Measurements from ENCODE around the gene DENND1C.
"Not testable (repeated sequence)": the region's sequence is repeated elsewhere in the genome, so short reads cannot be mapped to it uniquely, and the experiment has no call there.

DENND1C gene

DNA sequence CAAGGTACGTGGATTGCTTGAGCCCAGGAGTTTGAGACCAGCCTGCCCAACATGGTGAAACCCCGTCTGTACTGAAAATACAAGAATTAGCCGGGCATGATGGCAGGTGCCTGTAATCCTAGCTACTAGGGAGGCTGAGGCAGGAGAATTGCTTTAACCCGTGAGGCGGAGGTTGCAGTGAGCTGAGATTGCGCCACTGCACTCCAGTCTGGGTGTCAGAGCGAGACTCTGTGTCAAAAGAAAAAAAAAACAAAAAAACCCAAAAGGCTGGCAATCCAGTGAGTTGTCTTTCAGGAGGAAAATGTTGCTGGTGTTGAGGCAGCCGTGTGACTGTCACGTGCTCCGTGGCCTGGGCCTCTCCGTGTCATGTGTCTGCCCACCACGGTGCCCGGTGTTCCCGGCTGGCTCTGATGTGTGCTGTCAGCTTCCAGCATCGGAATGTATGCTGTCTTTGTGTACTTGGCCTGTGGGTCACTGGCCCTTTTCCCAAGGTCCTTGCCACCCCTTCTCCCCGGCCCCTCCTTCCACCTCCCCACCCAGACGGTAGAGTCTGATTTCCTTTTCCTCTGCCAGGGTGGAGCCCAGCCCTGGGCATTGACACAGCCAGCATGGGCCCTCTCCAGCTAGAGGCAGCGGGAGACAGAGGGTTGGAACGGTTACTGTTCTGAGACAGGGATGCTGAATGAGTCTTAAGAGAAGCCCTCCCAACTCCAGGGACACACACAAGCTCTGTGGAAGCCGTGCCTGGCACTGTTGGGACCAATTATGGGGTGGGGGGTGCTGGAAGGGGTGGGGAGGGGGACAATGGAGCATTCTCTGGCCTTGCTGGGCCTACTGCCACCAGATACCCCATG is 27.8 kb upstream of the DENND1C start:
- DNase-seq (ENCODE audit: low spot score): peak; percentile 92

DNA sequence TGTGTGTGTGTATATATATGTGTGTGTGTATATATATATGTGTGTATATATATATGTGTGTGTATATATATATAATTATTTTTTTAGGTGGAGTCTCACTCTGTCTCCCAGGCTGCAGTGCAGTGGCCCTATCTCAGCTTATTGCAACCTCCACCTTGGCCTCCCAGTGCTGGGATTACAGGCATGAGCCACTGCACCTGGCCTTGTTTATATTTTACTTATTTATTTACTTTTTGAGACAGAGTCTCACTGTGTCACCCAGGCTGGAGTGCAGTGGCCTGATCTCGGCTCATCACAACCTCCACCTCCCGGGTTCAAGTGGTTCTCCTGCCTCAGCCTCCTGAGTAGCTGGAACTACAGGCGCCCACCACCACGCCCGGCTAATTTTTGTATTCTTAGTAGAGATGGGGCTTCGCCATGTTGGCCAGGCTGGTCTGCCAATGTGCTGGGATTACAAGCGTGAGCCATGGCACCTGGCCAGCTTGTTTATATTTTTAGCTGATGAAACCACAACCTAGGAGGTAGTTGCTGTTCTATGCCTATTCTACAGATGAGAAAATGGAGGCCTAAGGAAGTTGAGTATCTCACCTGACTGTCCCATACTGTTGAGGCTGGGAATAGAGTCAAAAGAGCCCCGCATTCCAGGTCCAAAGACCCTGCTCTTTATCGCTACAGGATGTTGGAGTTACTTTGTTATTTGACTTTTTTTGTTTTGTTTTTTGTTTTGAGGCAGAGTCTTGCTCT is 26.6 kb upstream of the DENND1C start:
- not testable (repeated sequence) for DNase-seq (ENCODE audit: low spot score)

DNA sequence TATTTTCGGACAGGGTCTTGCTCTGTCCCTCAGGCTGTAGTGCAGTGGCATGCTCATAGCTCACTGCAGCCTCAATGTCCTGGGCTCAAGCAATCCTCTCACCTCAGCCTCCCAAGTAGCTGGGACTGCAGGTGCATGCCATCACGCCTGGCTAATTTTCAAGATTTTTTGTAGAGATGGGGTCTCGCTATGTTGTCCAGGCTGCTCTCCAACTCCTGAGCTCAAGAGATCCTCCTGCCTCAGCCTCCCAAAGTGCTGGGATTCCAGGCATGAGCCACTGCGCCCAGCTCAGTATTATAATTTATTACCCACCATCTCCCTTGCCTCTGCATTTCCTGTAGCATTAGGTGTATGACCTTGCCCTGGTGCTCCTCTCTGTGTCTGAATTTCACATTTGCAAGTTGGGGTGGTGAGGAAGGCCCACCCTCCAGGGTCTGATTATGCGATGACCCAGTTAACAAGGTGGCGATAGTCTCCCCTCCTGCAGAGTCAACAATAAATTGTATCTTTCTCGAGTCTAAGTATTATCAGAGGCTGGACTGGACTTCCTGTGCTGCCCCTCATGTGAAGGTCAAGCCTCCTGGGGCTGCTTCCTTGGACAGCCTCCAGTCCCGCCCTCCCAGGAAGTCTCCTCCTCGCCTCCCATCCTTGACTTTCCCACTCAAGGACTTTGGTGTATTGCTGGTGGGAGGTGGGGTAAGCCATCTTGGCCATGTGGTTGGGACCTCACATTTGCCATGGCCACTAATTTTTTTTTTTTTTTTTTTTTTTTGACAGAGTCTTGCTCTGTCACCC is 22.0 kb upstream of the DENND1C start:
- DNase-seq (ENCODE audit: low spot score): peak; percentile 58

DNA sequence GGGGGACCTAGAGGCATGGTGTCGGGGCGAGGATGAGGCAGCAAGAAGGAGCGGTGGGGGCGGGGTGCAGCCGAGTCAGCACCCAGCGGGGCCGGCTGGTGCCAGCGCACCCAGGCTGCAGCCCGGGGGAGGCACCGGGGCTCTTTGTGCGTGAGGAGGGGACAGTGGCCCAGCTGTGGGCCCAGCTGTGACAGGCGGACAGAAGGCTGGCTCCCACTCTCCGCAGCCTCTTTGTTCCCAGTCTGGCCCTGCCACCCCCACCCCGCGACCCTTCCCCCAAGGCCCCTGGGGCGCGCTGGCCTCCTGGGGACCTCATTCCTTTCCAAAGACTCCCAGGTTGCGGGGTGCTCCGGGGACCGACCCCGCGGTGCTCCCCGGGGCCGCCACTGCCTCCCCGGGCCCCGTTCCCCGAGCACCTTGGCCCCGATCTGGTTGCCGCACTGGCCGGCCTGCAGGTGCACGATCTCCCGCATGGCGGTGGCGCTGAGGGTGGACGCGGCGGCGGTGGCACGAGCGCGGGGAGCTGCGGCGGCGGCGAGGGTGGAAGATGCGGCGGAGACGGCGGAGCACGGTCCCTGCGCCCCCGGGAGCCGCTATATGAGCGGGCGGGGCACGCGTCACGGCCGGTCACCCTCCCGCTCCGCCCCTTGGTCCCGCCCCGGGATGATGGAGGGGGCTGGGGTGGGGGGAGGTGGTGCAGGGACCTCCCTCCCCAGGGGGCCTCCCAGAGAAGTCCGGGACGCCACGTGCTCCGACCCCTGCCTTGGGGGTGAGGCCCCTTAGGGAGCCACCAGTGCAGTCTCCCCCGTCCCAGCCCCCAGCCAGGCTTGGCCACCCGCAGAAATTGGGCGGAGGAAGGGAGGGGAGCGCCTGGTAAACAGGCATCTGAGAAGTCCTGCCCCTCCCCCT is 20.4 kb upstream of the DENND1C start, which contains the start of gene TUBB4A:
TSS of gene TUBB4A (minus strand) at position 570 of the 909 bp plus-strand sequence. CDS start at position 473, 97 bp downstream.
- no peak for DNase-seq (ENCODE audit: low spot score)

DNA sequence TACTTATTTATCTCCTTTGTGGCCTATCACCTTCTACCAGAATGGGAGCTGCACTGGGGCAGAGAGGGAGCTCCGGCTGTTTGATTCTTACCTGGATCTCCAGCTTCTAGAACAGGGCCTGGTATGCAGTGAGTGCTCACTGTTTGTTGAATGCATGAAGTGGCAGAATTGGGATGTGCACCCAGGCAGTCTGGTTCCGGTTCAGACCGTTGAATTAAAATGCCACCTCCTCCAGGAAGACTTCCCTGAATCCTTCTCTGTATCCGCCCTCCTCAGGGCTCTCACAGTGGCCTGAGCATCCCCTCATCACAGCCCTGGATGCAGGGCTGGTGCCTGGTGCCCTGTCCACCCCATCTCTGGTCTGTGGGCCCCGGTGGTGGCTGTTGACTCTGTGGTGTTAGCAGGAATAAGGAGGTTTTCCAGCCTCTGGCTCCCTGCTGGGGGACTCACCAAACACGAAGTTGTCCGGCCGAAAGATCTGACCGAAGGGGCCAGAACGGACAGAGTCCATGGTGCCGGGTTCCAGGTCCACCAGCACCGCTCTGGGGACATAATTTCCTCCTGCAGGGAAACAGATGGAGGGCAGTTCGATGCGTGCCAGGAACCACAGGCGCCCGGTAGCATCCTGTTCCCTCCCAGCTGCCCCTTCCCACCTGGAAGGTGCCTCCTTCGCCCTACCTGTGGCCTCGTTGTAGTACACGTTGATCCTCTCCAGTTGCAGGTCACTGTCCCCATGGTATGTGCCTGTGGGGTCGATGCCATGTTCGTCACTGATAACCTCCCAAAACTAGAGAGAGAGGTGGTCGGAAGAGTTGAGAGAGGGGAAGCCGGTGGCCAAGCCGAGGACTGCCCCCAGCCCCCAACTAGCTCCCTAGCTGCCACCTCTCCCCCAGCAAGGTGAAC is 19.5 kb upstream of the DENND1C start:
- DNase-seq (ENCODE audit: low spot score): no peak

DNA sequence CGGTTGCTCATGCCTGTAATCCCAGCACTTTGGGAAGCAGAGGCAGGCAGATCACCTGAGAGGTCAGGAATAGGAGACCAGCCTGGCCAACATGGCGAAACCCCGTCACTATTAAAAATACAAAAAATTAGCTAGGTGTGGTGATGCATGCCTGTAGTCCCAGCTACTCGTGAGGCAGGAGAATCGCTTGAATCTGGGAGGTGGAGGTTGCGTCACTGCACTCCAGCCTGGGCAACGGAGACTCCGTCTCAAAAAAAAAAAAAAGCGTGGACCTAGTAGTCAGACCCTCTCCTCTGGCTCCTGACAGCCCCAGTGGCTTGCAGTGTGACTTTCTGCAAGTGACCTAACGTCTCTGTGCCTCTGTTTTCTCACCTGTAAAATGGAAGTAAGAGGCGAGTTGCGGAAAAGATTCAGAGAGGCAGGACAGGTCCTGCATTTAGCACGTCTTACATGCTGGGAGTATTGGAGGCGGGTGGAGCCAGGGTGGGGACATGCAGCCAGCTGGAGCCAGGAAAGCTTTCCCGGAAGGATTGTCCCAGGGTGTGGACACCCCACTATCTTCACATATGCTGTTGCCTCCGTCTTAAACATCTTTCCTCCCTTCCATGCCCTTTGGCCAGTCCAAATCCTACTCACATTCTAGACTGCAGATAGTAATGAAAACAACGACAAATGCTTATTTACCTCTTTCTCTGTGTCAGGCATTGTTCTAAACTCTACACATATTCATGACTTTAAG is 17.6 kb upstream of the DENND1C start:
- no peak for DNase-seq (ENCODE audit: low spot score)

DNA sequence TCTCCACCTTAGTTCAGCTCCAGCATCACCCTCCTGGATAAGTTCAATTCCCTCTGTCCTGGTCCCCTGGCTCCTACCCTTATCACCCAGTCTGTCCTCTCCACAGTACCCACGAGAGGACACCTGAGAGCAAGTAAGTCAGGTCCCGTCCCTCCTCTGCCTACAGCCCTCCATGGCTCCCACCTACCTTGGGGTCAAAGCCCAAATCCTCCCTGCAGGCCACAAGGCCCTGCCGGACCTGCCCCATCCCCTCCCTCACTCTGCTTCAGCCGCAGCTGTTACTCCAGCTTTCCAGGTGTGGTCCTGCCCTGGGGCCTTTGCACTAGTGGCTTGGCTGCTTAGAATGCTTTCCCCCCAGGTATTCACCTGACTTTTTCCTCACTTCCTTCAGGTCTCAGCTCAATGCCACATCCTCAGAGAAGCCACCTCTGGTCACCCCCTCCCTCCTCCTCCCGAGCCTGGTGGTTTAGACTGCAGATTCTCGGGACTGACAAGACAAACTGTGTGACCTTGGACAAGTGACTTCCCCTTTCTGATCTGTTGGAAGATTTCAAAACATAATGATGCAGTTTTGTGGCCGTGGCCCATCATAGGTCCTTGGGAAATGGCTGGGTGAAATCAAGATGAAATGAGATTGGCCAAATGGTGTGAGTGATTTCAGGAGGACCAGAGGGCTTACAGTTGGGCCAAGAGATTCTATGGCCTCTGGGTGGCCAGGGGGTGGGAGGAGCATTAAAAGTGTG is 16.9 kb upstream of the DENND1C start:
- DNase-seq (ENCODE audit: low spot score): no peak

DNA sequence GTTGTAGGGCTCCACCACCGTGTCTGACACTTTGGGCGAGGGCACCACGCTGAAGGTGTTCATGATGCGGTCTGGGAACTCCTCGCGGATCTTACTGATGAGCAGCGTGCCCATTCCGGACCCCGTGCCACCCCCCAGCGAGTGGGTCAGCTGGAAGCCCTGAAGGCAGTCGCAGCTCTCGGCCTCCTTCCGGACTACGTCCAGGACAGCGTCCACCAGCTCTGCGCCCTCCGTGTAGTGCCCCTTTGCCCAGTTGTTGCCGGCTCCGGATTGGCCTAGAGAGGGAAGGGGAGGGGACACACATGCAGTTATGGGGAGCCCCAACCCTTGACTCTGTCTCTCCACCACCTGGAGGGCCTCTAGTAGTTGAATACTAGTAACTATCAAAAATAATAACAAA is 14.4 kb upstream of the DENND1C start:
- DNase-seq (ENCODE audit: low spot score): no peak

DNA sequence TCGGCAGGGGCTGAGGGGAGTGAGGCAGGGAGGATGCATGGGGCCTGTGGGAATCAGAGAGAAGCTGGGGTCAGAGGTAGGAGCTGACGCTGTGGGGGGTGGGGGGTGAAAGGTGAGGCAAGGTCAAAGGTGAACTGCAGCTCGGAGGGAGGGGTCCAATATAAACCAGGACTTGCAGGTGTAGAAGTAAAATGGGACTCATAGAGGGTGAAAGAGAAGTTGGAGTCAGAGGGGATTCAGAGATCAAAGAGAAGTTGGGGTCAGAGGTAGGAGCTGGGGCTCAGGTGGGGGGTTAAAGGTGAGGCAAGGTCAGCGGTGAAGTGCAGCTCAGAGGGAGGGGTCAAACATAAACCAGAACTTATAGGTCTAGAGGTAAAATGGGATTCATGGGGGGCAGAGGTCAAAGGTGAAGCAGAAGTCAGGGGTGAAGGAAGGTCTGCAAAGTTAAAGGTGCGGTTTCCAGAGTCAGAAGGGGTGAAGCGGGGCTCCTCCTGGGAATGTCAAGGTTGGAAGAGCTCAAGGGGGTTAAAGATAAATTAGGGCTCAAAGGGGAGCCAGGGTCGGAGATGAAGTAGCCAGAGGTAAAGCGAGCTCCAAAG is 12.9 kb upstream of the DENND1C start:
- DNase-seq (ENCODE audit: low spot score): no peak

DNA sequence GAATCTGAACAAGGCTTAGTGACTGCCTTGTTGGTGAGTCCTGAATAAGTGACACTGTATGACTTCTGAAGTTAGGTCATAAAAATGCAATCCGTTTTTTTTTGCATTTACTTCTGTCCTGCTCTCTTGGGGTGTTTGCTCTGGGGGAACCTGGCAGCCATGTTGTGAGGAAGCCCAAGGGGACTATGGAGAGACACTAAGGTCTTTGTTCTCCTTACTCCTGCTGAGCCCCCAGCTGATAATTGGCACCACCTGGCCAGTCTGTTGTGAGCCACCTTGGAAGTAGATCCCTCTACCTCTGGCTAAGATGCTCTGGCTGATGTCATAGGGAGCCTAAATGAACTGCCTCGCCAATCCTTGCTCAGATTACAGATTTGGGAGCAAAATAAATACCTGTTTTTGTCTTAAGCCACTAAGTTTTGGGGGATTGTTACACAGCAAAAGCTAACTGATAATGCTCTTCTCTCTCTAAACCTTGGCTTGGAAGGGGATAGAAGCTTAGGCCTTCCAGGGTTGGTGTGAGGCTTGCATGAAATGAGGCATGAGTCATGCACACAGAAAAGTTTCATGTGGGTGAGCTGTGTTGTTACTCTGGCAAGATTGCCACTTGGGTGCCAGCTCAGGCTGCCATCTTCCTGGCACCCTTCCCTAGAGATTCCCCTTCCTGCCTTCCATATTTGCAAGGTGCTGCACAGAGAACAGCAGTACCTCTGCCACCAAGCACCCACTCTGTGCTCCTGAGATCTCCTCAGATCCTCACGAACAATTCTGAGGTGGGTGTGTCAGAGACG is 10.4 kb upstream of the DENND1C start:
- no peak for DNase-seq (ENCODE audit: low spot score)

DNA sequence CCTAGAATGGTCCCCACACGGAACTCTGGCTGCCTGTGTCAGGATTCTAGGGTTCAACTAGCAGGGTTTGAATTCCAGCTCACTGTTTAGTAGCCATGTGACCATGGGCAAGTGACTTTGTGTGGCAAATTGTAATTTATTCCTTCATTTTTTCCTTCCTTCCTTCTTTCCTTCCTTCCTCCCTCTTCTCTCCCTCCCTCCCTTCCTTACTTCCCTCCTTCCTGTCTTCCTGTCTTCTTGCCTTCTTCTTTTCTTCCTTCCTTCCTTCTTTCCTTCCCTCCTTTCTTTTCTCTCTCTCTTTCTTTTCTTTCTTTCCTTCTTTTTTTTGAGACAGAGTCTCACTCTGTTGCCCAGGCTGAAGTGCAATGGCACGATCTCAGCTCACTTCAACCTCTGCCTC is 8.5 kb upstream of the DENND1C start:
- DNase-seq (ENCODE audit: low spot score): no peak

DNA sequence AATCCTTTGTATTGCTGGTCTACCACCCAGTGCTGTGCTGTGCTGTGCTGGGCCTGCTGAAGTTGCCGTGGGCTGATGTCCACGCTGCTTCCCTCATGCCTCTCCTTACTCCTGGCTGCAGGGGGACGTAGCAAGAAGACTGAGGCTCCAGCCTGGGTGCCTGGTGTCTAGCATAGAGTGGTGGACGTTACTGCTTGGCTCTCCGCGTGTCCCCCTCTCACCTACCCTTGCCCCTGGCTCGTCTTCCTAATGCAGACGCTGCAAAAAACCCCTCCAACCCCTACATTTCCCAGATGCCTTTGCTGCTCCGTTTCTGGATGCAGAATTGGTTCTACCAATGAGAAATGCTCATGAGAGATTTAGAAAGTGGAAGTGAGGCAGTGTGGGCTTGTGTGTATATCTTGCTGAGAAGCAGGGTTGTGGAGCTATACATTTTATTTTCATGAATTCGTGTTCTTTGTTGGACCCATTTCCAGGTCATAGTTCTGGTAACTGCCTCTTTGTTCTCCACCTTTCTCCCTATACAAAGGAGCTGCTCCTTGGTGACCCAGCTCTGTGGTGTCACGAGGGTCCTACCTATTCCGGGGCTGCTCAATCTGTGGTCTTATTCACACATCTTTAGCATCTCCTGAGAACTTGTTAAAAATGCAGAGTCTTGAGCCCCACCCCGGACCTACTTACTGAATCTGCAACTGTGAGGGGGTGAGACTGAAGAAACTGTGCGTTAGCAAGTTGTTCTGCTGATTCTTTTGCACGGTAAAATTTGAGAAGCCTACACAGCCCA is 7.9 kb upstream of the DENND1C start:
- DNase-seq (ENCODE audit: low spot score): no peak

DNA sequence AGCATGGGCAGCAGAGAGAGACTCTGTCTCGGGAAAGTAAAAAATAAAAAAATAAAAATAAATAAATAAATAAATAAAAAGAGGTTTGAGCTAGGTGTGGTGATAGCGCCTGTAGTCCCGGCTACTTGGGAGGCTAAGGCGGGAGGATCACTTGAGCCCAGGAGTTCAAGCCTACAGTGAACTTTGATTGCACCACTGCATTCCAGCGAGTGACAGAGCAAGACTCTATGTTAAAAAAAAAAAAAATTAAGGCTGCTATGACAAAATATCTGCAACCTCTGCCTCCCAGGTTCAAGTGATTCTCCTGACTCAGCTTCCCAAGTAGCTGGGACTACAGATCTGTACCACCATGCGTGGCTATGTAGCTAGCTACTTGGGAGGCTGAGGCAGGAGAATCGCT is 3.2 kb upstream of the DENND1C start:
- no peak for DNase-seq (ENCODE audit: low spot score)

DNA sequence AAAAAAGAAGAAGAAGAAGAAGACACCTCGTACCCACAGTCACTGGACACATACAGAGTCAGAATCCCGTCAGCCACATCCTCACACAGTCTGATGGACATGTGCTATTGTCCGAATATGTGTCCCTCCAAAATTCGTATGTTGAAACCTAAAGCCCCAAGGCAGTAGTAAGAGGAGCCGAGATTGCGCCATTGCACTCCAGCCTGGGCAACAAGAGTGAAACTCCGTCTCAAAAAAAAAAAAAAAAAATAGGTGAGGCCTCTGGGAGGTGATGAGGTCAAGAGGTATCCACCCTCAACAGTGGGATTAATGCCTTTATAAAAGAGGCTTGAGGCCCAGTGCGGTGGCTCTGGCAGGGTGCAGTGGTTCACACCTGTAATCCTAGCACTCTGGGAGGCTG is 2.6 kb upstream of the DENND1C start:
- no peak for DNase-seq (ENCODE audit: low spot score)

DNA sequence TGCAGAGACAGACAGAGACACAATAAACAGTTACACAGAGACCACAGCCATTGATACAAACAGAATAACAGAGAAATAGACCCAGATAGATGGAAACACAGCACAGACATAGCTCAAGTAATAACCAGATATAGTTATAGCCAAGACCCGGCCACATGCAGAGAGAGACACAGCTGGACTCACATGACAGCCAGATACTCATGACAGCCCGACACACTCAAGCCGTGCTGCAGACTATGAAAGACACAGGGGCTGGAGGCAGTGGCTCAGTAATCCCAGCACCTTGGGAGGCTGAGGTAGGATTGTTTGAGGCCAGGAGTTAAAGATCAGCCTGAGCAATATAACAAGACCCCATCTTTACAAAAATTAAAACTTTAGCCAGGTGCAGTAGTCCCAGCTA is 1.6 kb upstream of the DENND1C start:
- DNase-seq (ENCODE audit: low spot score): no peak

DNA sequence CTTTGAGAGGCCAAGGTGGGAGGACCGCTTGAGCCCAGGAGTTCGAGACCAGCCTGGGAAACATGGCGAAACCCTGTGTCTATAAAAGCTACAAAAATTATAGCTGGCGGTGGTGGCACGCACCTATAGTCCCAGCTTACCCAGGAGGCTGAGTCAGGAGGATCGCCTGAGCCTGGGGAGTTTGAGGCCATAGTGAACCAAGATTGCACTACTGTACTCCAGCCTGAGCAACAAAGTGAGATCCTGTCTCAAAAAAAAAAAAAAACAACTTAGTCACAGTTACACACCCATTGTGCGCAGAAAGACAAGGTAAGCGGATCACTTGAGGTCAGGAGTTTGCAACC is 728 bp upstream of the DENND1C start:
- no peak for DNase-seq (ENCODE audit: low spot score)

DNA sequence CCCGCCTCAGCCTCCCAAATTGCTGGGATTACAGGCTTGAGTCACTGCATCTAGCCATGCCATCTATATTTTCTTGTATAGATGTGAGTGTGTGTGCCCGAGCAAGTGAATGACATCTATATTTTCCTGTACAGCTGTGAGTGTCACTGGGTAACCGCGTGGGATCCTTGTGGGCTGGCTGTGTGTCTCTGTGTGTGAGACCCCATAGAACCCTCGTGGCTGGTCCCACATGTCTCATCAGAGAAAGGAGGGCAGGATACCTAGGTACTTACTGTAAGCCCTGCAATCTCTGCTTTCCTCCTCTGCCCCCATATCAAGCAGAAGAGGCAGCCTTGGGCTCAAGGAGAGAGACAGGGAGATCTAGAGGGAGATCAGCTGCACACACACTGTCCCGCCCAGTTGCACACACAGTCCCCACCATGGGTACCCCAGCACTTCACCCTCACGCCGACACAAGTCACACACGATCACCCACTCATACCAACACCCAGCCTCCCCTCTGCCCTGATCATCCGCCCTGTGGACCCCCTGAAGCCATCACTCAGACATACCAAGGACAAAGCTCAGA is 655 bp downstream of the DENND1C start:
- no peak for DNase-seq (ENCODE audit: low spot score)
